GM20431 (cell line): ENCODE results near the gene CARD16.
"Not testable (repeated sequence)": the region's sequence is repeated elsewhere in the genome, so short reads cannot be mapped to it uniquely, and the experiment has no call there.

Experiments
- in situ Hi-C: fragments of 300-500 bp; cut with MseI, MboI; formaldehyde crosslinking; loops from one replicate; pipeline ENCODE4 v1.15.0; 2020; ENCODE audit warnings: low sequenced_read_pairs; ENCODE audit not compliant: unreplicated experiment

Gene CARD16

DNA sequence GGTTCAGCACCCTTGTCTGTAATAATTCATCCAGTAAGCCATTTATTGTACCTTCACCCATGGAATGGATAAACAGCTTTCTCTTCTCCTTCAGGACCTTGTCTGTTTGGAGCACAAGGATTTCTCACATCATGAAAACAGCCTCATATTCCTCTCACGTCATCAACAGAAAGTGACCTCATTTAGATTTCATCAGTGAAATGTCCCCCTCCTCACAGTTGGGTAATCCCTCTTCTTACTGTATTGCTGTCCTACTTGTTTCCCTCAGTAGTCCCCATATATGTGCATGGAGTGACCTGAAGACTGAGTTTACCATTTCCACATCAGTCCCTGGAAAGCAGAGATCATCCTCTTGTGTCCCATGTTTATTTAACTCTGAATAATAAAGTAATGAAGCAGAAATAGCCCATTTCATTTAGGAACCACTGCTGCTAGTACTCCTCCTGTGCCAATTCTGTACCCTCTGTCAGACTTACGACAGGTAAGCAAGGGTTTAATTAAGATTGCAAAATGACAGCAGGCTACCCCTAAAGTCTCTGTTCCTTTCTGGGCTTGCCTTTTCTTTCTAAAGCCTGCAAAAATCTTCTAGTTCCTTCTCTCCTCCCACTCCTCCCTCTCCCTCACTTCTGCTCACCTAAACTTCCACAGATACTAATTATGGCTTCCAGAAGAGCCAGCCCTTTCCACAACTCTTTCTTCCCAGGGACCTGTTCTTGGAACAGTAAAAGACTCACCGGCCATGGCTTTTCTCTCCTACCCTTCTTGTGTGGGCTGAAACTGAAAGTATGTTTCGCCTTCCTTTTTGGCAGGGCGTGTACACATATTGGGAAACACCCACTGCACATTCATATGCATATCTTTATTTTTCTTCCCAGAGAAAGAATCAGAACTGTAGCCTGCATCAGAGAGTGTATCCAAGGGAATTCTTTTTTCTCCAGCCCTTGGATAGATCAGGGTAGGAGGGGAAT lies at the start of gene CARD16:
TSS of gene CARD16 (minus strand) at position 779 of the 968 bp plus-strand sequence. CDS start at position 741, 38 bp downstream.
- in situ Hi-C loops, result not testable (repeated sequence)

DNA sequence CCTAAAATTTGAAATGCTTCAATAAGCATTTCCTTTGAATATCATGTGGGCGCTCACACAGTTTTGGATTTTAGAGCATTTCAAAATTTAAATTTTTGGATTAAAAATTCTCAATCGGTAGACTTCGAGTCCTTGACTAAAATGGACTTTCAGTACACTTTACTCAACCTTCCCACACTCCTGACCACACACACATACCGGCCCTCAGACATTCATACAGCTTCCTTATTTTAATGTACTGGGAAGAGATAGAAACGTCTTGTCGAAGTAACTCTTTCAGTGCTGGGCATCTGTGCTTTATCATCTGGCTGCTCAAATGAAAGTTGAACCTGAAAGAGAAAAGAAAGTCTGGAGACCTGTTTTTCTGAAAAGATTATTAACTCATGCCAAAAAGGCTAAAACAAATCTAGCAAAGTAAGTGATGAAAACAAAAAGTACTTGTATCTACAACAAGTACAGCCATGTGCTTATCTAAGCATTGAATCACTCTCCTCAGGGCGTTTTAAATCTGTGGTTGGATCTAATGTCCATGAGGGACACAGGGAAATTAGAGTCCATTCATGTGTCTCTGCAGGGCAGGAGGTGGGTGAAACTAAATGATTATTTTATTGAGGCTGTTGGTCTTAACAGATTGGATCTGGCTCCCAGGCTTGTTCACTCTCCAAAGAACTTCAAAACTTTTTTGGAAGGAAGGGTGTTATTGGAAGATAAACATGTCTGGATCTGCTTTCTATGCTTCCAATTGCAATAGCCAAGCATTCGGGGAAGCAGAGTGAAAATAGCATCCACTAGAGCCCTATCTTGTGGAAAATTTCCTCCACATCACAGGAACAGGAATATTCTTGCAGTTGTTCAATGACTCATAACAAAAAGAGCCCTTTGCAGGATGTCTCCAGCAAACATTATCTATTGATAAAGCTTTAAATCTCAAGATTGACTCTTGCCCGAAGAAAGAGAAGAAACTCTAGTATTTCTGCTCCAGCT lies 47.4 kb upstream of the CARD16 start:
- in situ Hi-C loops, result no loop called here

DNA sequence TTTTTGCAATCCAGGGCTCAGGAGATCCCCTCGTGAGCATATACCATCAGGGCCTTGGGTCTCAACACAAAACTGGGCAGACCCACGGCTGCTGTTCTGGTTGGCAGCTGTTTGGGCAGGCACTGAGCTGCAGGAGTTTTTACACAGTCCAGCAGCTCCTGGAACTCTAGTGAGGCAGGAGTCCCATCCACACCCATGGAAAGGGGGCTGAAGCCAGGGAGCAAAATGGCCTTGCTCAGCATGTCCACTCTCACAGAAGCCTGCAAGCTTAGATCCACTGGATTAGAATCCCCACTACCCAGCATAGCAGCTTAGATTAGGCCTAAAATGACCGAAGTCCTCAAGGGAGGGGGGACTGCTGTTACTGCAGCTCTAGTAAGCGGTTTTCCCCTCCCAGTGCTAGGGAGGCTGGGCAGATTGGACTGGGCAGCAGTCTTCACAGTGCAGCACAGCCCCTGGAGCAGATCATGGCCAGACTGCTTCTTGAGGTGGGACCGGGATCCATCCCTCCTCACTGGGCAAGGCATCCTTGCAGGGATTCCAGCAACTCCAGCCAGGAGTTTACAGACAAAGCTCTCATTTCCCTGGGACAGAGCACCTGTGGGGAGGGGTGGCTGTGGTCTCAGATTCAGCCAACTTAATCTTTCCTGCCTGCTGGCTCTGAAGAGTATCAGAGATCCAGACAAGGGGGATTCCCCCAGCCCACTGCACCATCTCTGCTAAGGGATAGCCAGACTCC lies 36.4 kb upstream of the CARD16 start:
- in situ Hi-C loops, result no loop called here

DNA sequence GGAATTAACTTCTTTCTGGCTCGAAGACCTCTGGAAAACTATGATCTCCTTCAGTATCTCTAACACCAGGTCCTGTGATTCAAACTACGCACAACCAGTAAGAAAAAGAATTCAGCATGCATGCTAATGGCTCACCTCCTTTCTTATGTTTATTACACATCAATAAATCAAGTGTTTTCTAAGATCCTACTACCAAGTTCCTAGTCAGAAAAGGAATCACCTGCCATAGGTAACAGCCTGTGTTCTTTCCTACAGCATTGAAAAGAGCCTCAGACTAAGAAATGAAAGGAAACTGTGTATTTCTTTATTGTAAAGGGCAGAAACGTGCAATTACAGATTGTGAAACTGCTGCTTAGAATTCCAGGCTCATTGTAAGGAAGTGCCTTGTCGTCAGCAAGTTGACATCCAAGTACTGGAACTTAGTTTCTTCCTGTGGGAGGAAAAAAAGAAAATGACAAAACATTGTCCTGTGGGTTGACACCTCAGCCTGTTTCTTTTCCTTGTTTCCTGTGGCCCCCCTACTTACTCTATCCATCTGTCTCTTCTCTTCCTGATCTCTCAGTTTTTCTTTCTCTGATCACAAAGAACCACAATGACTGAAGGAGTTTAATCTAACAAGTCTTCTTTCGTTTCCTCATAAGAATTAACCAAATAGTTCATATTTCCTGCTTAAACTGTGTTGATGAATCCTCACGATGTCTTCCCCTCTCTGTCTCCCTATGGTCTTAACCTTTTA lies 35.2 kb upstream of the CARD16 start:
- in situ Hi-C loops, result not testable (repeated sequence)

DNA sequence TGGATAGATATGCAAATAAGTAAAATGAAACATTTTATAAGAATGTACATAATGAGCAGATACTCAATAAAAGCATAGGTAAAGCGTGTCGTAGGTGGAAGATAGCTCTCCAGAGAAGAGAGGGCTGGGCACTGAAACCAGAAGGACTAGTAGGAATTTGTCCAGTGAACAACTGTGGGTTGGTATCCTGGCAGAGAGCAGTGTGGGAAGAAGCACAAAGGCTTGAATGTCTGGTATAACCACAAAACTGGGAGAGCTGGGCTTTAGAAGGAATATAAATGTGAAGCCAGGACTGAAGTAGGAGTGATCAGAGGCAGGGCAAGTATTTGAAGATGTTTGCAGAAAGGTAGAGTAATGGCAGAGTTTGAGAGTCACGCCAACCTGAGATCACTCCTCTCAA lies 33.1 kb upstream of the CARD16 start:
- in situ Hi-C loops, result no loop called here

DNA sequence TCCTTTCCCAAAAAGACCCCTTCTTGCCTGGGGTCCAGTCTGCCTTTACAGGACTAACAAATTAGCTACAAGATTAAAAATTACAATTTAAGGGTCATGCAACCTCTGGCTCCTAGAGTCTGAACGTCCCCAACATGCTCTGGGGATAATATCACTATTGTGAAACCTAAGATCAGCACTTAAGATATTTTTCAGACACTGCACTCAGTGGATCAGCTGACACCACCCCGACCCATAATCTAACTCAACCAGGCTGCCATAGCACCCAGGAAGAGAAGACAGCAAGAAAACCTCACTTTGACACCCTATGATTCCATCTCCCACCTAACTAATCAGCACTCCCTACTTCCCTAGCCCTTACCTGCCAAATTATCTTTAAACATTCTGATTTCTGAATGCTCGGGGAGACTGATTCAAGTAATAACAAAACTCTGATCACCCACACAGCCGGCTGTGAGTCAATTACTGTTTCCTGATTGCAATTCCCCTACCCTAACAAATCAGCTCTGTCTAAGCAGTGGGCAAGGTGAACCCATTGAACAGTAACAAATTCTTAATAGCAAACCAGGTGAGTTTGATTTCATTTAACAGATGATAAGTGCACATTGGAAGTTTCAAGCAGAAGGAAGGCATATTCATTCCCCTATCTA lies 32.1 kb upstream of the CARD16 start:
- in situ Hi-C loops, result not testable (repeated sequence)

DNA sequence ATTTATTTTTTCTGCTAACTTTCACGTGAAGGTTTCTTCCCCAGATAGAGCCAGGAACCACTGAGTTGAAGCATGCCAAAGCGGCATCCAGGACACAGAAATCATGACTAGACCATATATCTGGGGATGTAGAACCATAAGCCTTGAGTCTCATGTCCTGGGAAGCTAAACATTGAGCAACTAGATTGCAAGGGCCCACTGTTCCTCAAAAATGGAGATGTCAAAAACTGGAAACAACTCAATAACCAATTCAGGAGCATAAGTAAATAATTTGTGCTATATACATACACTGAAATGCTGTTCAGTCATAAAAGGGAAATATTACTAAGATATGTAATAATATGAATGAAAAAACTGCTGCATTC lies 29.0 kb upstream of the CARD16 start:
- in situ Hi-C loops, result no loop called here

DNA sequence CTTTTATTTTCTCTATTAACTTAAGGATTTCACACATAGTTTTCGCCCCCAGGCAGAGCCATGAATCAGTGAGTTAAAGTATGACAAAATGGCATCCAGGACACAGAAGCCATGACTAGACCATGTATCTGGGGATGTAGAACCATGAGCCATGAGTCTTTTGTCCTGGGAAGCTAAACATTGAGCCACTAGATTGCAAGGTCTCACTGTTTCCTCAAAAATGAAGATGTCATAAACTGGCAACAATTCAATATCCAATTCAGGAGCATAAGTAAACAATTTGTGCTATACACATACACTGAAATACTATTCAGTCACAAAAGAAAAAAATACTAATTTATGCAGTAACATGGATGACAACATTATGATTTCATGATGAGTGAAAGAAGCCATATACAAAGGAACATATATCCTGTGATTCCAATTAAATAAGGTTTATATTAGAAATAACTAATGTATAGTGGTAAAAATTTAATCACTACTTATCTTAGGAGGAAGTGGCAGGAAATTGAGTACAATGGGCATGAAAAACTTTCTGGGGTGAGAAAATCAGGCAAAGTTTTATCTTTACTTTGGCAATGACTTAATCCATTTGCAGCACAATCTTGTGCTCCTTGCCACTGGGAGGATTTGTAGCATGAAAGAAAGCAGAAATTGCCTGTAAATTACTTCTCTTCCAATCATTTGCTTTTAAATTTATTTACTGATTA lies 28.5 kb upstream of the CARD16 start:
- in situ Hi-C loops, result no loop called here

DNA sequence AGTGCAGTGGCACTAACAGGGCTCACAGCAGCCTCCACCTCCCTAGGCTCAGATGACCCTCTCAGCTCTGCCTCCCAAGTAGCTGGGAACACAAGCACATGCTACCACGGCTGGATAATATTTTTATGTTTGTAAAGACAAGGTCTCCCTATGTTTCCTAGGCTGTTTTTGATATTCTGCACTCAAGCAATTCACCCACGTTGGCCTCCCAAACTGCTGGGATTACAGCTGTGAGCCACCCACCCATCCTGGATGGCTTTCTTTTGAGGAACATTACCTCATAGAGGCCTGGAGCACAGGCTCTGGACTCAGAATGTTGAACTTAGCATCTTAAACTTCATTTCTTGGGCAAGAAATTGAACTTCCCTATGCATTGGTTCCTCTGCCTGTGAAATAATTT lies 26.9 kb upstream of the CARD16 start:
- in situ Hi-C loops, result not testable (repeated sequence)

DNA sequence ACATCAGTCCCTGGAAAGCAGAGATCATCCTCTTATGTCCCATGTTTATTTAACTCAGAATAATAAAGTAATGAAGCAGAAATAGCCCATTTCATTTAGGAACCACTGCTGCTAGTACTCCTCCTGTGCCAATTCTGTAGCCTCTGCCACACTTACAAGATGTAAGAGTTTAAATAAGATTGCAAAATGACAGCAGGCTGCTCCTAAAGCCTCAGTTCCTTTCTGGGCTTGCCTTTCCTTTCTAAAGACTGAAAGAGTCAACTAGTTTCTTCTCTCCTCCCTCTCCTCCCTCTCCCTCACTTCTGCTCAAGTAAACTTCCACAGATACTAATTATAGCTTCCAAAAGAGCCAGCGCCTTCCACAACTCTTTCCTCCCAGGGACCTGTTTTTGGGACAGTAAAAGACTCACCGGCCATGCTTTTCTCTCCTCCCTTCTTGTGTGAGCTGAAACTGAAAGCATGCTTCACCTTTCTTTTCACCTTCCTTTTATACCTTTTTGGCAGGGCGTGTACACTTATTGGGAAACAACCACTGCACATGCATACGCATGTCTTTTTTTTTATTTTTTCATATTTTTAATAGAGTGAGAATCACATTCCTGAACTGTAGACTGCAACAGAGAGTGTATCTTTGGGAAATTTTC lies 26.1 kb upstream of the CARD16 start:
- in situ Hi-C loops, result no loop called here

DNA sequence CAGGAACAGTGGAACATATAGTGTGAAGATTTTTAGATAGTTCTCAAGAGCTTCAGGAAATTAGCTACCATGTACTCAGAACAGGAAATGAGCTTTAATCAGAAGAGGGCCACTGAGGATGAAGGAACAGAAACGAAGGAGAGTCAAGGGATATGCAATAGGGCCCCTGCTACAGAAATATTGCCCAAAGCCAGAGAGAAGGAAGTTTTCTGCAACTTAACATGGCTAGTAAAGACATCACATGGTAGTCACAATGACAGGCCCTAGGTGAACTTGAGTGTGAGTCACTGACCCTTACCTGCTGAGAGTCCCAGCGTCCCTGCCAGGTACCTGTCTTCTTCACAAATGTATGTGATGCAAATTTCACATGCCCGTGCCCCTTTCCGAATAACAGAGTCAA lies 25.2 kb upstream of the CARD16 start:
- in situ Hi-C loops, result no loop called here

DNA sequence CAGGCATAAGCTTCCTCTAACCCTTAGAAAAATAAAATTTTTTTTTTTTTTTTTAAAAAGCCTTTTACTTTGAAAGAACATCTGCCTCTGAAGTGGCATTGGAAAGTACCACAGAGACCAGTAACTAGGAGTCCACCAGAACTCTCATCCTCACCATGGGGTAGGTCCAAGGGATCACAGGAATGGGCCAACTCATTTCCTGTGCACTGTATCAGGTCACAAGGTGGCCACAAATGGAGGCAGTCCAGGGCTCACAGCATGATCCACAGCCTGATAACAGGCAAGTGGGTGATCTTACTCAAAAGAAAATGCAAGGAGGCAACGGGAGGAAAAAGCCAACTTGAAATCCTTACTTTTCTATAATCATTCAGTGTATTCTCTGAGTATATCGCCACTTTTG lies 24.6 kb upstream of the CARD16 start:
- in situ Hi-C loops, result not testable (repeated sequence)

DNA sequence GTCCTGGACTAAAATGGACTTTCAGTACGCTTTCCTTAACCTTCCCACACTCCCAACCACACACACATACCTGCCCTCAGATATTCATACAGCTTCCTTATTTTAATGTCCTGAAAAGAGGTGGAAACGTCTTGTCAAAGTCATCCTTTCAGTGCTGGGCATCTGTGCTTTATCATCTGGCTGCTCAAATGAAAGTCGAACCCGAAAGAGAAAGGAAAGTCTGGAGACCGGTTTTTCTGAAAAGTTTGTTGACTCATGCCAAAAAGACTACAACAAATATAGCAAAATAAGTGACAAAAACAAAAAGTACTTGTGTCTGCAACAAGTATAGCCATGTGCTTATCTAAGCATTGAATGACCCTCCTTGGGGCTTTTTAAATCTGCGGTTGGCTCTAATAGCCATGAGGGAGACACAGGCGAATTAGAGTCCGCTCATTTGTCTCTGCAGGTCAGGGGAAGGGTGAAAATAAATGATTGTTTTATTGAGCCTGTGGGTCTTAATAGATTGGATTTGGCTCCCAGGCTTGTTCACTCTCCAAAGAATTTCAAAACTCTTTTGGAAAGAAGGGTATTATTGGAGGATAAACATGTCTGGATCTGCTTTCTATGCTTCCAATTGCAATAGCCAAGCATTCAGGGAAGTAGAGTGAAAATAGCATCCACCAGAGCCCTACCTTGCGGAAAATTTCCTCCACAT lies 18.3 kb upstream of the CARD16 start:
- in situ Hi-C loops, result not testable (repeated sequence)

DNA sequence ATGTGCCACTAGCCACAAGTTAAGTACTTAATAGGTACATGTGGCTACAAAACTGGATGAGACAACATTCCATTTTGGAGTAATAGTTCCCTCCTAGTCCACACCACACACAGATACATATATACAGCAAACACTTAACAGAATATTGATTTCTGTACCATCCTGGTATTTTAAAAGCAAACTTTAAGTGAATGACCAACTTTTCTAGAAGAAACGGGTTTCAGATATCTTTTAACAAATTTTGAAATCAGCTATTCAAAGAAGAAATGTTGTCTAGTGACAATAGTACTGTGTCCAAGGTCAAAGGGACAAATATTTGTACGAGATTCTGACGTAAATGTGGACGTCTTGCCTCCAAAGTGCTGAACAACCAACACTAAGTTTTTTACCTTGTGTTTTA lies 12.3 kb upstream of the CARD16 start:
- in situ Hi-C loops, result no loop called here

DNA sequence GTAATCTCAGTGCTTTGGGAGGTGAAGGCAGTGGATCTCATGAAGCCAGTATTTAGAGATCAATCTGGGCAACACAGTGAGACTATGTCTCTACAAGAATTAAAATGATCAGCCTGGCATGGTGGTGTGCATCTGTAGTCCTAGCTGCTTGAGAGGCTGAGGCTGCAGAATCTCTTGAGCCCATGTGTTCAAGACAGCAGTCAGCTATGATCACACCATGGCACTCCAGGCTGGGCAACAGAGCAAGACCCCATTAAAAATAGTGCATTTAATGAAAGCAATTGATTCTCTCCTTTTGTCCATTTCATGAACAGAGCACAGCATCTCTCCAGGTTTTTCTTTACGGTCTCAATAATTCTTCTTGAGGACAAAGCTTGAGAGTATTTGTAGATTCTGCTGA lies 11.3 kb upstream of the CARD16 start:
- in situ Hi-C loops, result no loop called here

DNA sequence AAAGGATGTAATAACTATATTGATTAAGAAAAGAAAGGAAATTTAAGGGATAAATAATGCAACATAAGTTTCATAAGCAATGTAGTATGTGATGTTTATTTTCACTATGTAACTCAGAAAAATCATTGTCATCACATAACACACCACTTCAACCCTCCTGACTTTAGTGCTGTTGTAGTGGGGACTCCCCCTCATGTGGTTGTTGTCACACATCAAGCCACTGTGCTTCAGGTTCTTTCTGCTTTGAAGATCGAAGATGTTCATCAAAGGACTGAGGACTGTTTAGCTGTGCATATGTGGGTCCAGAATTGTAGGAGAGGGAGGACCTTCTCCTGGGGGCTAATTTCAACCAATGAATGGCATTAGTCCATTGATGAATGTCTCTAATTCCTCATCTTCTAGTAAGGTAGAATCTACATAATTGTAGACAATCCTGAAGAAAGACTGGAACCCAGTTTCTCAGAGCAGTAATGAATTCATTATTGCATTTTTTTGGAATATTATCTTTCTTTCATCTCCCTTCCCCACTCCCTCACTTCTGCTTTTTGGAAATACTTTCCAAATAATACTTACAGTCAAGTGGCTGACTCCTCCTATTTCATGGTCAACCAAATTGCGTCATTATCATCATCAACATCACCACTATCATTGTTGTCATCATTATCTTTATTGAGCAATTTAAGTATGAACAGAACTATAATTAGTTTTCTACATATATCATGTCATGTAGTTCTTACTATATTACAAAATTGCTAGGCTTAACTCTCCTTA lies 9.8 kb upstream of the CARD16 start:
- in situ Hi-C loops, result no loop called here

DNA sequence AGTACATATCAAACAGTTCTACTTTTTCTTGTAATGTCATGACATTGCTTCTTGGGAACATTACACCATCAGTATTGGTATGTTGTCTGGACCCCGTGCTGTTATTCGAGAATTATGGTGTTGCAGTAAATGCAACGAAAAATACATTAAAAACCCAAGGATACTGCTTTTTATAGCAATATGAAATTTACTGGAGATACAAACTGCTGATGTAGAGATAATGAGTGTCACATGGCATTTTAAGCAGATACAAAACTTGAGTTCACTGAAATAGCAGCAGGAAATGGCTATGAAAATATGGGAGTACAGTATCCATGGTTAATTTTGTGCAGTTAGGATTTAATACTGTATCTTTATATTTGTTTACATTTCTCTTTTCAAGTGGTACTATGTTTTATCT lies 7.4 kb upstream of the CARD16 start:
- in situ Hi-C loops, result no loop called here
